SHP77 treated with DMSO at 0.1 percent for 48 hours (cell line): ENCODE measurements around the gene ENHO.
"Not testable (repeated sequence)": the region's sequence is repeated elsewhere in the genome, so short reads cannot be mapped to it uniquely, and the experiment has no call there.

ENCODE experiments used
- DNase-seq: peaks from one replicate; lab custom pipeline; 2025; lab: John Stamatoyannopoulos, UW

ENHO gene

GRCh38 chr9:34555500-34555899 lies 32.7 kb upstream of the ENHO start:
- no peak for DNase-seq

GRCh38 chr9:34555002-34555348 lies 32.2 kb upstream of the ENHO start:
- no peak for DNase-seq

GRCh38 chr9:34554211-34555001 lies 31.6 kb upstream of the ENHO start:
- DNase-seq, result no peak

- DNase-seq, result no peak
These were observed 30.8 kb upstream of the ENHO start for GRCh38 chr9:34553511-34554021.

- no peak for DNase-seq
These were observed 30.2 kb upstream of the ENHO start for GRCh38 chr9:34552986-34553385.

DNA sequence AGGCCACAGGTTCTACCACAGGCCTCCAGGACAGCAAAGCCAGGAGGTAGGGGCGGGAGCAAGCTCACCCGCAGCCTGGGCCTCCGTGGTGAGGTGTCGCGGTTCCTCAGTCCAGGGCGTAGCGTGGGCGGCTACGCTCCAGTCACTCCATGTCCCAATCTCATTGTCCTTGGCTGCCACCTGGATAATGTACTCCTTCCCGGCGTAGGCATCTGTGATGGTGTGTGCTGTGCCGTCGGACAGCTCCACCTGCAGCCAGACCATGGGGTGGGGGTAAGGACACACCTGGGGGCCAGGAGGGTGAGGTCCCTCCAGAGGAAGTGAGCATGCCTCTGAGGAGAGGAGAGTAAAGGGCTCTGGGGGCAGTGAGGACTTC lies 29.8 kb upstream of the ENHO start:
- DNase-seq, result no peak

DNA sequence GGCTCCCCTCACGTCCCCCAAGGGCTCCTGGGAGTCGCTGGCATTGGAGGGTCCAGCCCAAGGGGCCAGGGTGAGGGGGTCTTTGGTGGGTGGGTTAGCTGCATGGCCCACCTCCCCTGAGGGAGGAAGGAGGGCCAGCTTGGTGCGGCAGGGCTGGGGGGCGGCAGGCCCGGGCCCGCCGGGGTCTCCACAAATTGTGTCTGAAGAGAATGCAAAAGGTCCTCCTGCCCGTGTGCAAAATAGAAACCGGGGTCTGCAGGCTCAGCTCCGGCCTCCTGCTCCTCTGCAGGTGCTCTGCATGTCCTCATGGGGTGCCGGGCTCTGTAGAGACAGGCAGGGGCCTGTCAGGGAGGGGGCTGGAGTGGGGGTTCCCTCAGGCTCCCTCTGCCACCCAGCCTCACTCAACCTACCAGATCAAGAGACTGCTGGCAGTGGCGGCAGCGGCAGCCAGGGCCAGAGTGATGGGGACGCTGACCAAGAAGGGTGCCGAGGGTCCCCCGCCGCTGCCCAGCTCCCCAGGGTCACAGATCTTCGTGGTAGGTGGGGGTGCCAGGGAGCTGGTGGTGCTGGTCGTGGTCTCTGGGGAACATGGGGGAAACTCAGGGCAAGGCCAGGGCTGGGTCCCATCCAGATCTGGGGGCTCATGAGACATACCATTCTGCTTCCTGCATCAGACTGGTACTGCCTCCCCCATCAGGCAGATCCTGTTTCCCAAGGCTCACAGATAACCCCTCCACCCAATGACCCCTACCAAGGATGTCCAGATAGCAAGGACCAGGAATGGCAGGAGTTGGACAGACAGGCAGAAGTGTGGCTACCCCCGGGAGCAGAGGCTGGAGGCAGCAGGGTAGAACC lies 29.2 kb upstream of the ENHO start:
- no peak for DNase-seq

DNA sequence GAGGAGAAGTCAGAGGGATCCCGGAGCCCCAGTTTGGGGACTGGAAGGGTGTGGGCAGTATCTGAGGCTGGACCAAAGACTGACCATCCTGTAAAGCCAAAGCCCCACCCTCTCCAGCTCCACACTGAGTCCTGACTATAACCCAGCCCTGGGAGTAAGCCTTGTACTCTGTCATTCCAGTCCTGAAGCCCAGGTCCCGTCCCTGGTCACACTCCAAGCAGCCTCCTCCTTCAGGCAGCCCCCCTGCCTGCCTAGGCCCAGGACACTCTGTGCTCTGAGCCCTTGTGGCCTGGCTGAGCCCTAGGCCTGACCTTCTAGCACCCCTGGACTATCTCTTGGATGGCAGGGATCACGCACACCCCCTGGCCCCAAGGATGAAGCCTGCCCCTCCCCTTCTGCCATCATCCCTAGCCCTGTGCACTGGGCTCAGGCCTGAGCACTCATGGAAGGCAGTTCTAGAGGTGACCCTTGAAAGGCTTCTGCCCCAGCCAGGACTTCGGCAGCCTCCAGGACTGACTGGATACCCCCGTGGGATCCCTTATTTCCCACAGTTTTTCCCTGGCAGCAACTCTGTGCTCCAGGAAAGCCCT lies 28.0 kb upstream of the ENHO start:
- DNase-seq, result no peak

DNA sequence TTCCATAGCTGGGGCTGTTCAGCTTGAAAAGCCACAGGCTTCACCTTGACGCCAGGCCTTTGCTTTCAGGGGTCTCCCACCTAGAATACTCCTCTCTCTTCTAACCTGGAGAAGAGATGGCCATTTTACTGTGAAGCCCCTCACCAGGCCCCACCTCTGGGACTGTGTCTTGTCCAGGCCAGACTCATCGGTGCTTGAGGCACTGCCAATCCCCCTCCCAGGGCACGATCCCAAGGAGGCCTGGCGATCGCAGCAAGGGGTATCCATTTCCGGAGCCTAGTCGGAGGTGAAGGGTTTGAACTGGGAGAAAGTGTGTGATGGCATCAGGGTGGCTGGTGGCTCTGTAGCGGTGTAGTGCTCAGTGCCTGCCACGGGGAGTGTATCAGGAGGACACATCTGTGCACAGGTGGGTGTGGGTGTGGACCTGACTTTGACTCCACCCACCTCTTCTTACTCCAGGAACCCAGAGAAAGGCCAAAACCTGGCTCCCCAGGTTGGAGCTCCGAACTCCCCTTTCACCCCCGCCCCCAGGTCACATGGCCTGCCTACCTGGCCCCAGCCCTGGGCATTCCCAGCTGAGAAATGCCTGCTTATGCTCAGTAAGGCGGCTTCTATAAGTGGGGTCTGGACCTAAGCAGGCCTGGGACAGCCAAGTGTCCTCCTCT lies 27.4 kb upstream of the ENHO start:
- DNase-seq, result no peak

GRCh38 chr9:34549407-34549732 lies 26.6 kb upstream of the ENHO start:
- no peak for DNase-seq

- no peak for DNase-seq
These were observed 25.3 kb upstream of the ENHO start for GRCh38 chr9:34547960-34548611.

DNA sequence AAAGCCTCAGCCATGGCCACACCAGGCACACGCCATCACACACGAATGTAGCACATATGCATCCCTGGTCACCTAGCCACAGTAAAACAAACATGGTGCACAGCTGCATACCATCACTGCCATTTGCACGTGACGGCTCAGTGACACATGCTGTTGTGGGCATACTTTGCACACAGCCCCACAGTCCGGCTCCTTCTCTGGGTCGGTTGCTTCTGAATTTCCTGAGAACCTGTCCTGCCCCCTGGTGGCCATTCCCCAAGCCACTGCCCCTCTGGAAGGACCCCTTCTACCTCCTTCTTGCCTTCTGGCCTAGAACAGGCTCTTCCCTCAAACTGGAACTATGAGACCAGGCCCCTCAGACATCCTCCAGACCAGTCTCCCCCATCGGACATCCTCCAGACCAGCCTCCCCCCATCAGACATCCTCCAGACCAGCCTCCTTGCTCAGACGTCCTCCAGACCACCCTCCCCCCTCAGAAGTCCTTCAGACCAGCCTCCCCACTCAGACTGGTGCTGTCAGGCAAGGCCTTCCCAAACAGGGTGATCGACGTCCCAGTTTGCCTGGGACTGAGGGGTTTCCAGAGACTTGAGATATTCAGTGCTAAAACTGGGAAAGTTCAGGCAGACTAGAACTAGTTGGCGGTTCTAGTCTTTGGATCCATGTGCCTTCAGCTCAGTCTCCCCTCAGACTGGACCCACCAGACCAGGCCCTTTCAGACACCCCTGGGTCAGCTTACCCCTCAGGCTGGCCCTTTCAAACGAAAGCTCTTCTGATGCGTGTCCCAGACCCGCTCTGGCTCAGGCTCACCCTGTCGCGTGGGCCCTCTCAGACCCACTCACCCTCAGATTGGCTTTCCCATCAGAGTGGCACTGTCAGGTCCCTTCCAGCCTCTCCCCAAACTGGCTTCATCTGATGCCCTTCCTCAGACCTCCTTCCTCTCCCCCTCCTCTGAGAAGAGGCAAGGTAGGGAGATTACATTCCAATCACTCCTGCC lies 24.3 kb upstream of the ENHO start:
- no peak for DNase-seq

- no peak for DNase-seq
These were observed 23.5 kb upstream of the ENHO start for GRCh38 chr9:34546102-34546833.

GRCh38 chr9:34545497-34545896 lies 22.7 kb upstream of the ENHO start:
- no peak for DNase-seq

DNA sequence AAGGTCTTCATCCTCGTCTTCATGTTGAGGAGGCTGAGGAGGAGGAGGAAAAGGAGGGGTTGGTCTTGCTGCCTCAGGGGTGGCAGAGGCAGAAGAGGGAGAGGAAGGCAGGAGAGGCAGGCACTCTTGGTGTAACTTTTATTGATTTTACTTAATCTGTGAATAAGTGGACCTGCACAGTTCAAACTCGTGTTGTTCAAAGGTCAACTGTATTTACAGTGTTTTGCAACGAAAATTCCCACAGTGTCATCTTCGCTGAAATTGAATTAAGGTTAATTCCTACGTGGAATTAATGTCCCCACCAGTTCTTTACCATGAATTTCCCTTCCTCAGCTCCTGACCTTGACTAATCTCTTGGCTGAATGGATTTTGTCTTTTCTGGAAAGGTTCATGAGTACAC lies 21.2 kb upstream of the ENHO start:
- DNase-seq, result no peak

DNA sequence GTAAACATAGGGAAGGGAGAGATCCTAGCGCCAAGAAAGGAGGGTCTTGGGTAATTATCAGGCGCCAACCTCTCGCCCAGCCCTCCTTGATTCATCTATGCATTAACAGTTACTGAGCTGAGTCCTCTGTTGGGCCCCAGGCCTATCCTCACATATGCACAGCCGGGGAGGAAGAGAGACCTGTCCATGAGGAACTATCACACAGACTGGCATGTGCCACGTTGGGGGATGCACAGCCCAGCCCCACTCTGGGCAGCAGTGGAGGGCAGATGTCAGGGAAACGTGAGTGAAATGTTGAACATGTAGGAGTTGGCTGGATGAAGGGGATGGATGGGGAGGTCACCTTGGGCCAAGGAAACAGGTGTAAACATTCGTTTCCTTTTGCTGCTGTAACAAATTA lies 18.8 kb upstream of the ENHO start:
- no peak for DNase-seq

GRCh38 chr9:34540827-34541226 lies 18.0 kb upstream of the ENHO start:
- DNase-seq, result no peak

DNA sequence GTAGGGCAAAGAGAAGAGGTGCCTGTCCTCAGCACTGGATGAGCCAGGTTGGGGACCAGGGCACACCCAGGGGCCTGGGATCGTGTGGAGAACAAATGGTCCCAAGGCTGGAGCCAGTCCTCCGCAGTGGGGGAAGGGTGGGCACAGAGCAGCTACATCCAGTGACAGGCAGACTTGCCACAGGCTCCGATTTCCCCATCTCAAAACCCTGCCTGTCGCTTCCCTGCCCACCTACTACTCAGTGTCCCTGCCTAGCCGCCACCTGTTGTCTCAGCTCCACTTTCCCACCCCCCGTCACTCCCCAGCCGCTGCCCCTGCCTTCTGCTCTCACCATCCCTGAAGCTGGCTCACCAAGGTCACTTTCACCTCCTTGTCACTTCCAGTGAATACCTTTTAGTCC lies 13.9 kb upstream of the ENHO start:
- DNase-seq, result no peak

GRCh38 chr9:34532041-34532440 lies 9.3 kb upstream of the ENHO start:
- DNase-seq, result not testable (repeated sequence)

DNA sequence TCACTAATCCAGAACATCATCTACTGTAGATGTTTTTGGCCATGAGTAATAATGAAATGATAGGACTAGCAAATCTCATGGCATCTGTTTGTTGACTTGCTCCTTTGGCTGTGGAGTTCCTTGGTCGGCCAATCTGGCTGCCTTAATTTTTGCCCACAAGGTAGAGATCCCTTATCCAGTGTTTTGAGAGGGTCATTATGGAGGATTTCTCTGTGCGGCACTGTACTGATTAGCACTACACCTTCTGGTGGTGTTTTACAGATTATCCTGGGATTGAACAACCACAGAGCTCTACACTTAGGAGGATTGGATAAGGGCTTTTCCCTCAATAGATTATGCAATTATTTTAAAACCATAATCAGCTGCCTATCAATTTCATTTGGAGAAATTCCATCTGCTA lies 3.2 kb upstream of the ENHO start:
- DNase-seq, result no peak
